Measurements from ENCODE around the gene FAM53A. TPM values are rescaled to one million over a fixed set of nuclear protein-coding genes. Genes with fewer than 3 reads are reported as not detected.

The FAM53A gene
- total RNA-seq, 1 donor from 2014 or later = 3.3 TPM

GRCh38 chr4:1691737-1692373, 7.7 kb upstream of the FAM53A start:
- no peaks in the 10 kb centered on the region for H3K27me3 Mint-ChIP-seq (ENCODE audit: low read depth)
- H3K27ac Mint-ChIP-seq = no peak overlapping the region
- H3K4me1 Mint-ChIP-seq (ENCODE audit: low read depth) = peaks cover 6% of the 10 kb centered on the region
- H3K9me3 Mint-ChIP-seq = no peaks in the 10 kb centered on the region
- DNase-seq (ENCODE audit: low spot score) = no peak
- intact Hi-C loops (cut with micrococcal nuclease) = no loop called here
- H3K4me3 Mint-ChIP-seq (ENCODE audit: low read depth) = no peak overlapping the region
- peaks cover 62% of the 10 kb centered on the region for H3K36me3 Mint-ChIP-seq (ENCODE audit: low read depth)

GRCh38 chr4:1690698-1691097, 6.6 kb upstream of the FAM53A start:
- H3K9me3 Mint-ChIP-seq = no peaks in the 10 kb centered on the region
- no peak for DNase-seq (ENCODE audit: low spot score)
- H3K27me3 Mint-ChIP-seq (ENCODE audit: low read depth) = no peaks in the 10 kb centered on the region
- H3K4me3 Mint-ChIP-seq (ENCODE audit: low read depth) = no peak overlapping the region
- H3K36me3 Mint-ChIP-seq (ENCODE audit: low read depth) = peaks cover 55% of the 10 kb centered on the region
- H3K4me1 Mint-ChIP-seq (ENCODE audit: low read depth) = peaks cover 6% of the 10 kb centered on the region
- intact Hi-C loops (cut with micrococcal nuclease) = no loop called here
- H3K27ac Mint-ChIP-seq = peak overlapping the region; percentile 24

- Mint-ChIP-seq H3K4me3 (ENCODE audit: low read depth) (peak overlapping the region; percentile 14), H3K36me3 (ENCODE audit: low read depth) (peaks cover 17% of the 10 kb centered on the region), H3K27me3 (ENCODE audit: low read depth) (no peaks in the 10 kb centered on the region), H3K27ac (no peak overlapping the region), H3K4me1 (ENCODE audit: low read depth) (peaks cover 11% of the 10 kb centered on the region), H3K9me3 (no peaks in the 10 kb centered on the region)
- intact Hi-C loops (cut with micrococcal nuclease) = no loop called here
- no peak for DNase-seq (ENCODE audit: low spot score)
These were observed 2.4 kb upstream of the FAM53A start for GRCh38 chr4:1686440-1687036.

GRCh38 chr4:1685235-1686150, 1.4 kb upstream of the FAM53A start:
- no peak for DNase-seq (ENCODE audit: low spot score)
- no peak overlapping the region for H3K4me3 Mint-ChIP-seq (ENCODE audit: low read depth)
- H3K9me3 Mint-ChIP-seq = no peaks in the 10 kb centered on the region
- H3K27me3 Mint-ChIP-seq (ENCODE audit: low read depth) = no peaks in the 10 kb centered on the region
- peaks cover 7% of the 10 kb centered on the region for H3K36me3 Mint-ChIP-seq (ENCODE audit: low read depth)
- peaks cover 11% of the 10 kb centered on the region for H3K4me1 Mint-ChIP-seq (ENCODE audit: low read depth)
- no peak overlapping the region for H3K27ac Mint-ChIP-seq
- intact Hi-C loops (cut with micrococcal nuclease) = no loop called here

- H3K27me3 Mint-ChIP-seq (ENCODE audit: low read depth) = no peaks in the 10 kb centered on the region
- peak overlapping the region; percentile 37 for H3K4me3 Mint-ChIP-seq (ENCODE audit: low read depth)
- H3K27ac Mint-ChIP-seq = peak overlapping the region; percentile 38
- intact Hi-C loops (cut with micrococcal nuclease) = loop anchor here (1.0 to 5.0 kb wide), 2 partner anchors 28 to 437 kb away; partner anchors contain the start of genes CTBP1 and SLBP
- H3K9me3 Mint-ChIP-seq = no peaks in the 10 kb centered on the region
- no peak for DNase-seq (ENCODE audit: low spot score)
- peaks cover 3% of the 10 kb centered on the region for H3K36me3 Mint-ChIP-seq (ENCODE audit: low read depth)
- H3K4me1 Mint-ChIP-seq (ENCODE audit: low read depth) = peaks cover 11% of the 10 kb centered on the region
These were observed 557 bp upstream of the FAM53A start for GRCh38 chr4:1684506-1685234.

- H3K9me3 Mint-ChIP-seq = no peaks in the 10 kb centered on the region
- peak overlapping the region; percentile 77 for H3K4me3 Mint-ChIP-seq (ENCODE audit: low read depth)
- no peaks in the 10 kb centered on the region for H3K27me3 Mint-ChIP-seq (ENCODE audit: low read depth)
- peak overlapping the region; percentile 76 for H3K27ac Mint-ChIP-seq
- peaks cover 11% of the 10 kb centered on the region for H3K4me1 Mint-ChIP-seq (ENCODE audit: low read depth)
- H3K36me3 Mint-ChIP-seq (ENCODE audit: low read depth) = no peaks in the 10 kb centered on the region
- intact Hi-C loops (cut with micrococcal nuclease) = loop anchor here (5.0 kb wide), 1 partner anchor 436 kb away; the partner anchor contains the start of gene CTBP1
- DNase-seq (ENCODE audit: low spot score) = no peak
These were observed 815 bp downstream of the FAM53A start for GRCh38 chr4:1683261-1683735.

GRCh38 chr4:1682860-1683259, 1.3 kb downstream of the FAM53A start:
- H3K27me3 Mint-ChIP-seq (ENCODE audit: low read depth) = no peaks in the 10 kb centered on the region
- peak overlapping the region; percentile 77 for H3K4me3 Mint-ChIP-seq (ENCODE audit: low read depth)
- H3K4me1 Mint-ChIP-seq (ENCODE audit: low read depth) = peaks cover 11% of the 10 kb centered on the region
- DNase-seq (ENCODE audit: low spot score) = no peak
- H3K27ac Mint-ChIP-seq = peak overlapping the region; percentile 76
- H3K9me3 Mint-ChIP-seq = no peaks in the 10 kb centered on the region
- no peaks in the 10 kb centered on the region for H3K36me3 Mint-ChIP-seq (ENCODE audit: low read depth)
- intact Hi-C loops (cut with micrococcal nuclease) = loop anchor here (5.0 kb wide), 1 partner anchor 436 kb away; the partner anchor contains the start of gene CTBP1

- no peak overlapping the region for H3K27ac Mint-ChIP-seq
- no peak overlapping the region for H3K4me3 Mint-ChIP-seq (ENCODE audit: low read depth)
- intact Hi-C loops (cut with micrococcal nuclease) = no loop called here
- peaks cover 8% of the 10 kb centered on the region for H3K4me1 Mint-ChIP-seq (ENCODE audit: low read depth)
- no peaks in the 10 kb centered on the region for H3K36me3 Mint-ChIP-seq (ENCODE audit: low read depth)
- DNase-seq (ENCODE audit: low spot score) = no peak
- no peaks in the 10 kb centered on the region for H3K27me3 Mint-ChIP-seq (ENCODE audit: low read depth)
- no peaks in the 10 kb centered on the region for H3K9me3 Mint-ChIP-seq
These were observed 5.9 kb downstream of the FAM53A start for GRCh38 chr4:1678244-1678643.

- H3K4me3 Mint-ChIP-seq (ENCODE audit: low read depth) = no peak overlapping the region
- intact Hi-C loops (cut with micrococcal nuclease) = no loop called here
- no peak for DNase-seq (ENCODE audit: low spot score)
- H3K36me3 Mint-ChIP-seq (ENCODE audit: low read depth) = no peaks in the 10 kb centered on the region
- no peaks in the 10 kb centered on the region for H3K27me3 Mint-ChIP-seq (ENCODE audit: low read depth)
- H3K9me3 Mint-ChIP-seq = no peaks in the 10 kb centered on the region
- H3K4me1 Mint-ChIP-seq (ENCODE audit: low read depth) = no peaks in the 10 kb centered on the region
- no peak overlapping the region for H3K27ac Mint-ChIP-seq
These were observed 7.2 kb downstream of the FAM53A start for GRCh38 chr4:1676605-1677525.

GRCh38 chr4:1675802-1676137, 8.3 kb downstream of the FAM53A start:
- H3K27me3 Mint-ChIP-seq (ENCODE audit: low read depth) = no peaks in the 10 kb centered on the region
- H3K27ac Mint-ChIP-seq = no peak overlapping the region
- H3K9me3 Mint-ChIP-seq = no peaks in the 10 kb centered on the region

GRCh38 chr4:1675136-1675801, 8.8 kb downstream of the FAM53A start:
- no peaks in the 10 kb centered on the region for H3K9me3 Mint-ChIP-seq
- intact Hi-C loops (cut with micrococcal nuclease) = no loop called here
- no peak overlapping the region for H3K4me3 Mint-ChIP-seq (ENCODE audit: low read depth)
- H3K4me1 Mint-ChIP-seq (ENCODE audit: low read depth) = no peaks in the 10 kb centered on the region
- H3K27me3 Mint-ChIP-seq (ENCODE audit: low read depth) = no peaks in the 10 kb centered on the region
- no peak for DNase-seq (ENCODE audit: low spot score)
- no peak overlapping the region for H3K27ac Mint-ChIP-seq
- no peaks in the 10 kb centered on the region for H3K36me3 Mint-ChIP-seq (ENCODE audit: low read depth)

More at GRCh38 chr4:1675802-1676137, 8.3 kb downstream of the FAM53A start:
- H3K36me3 Mint-ChIP-seq (ENCODE audit: low read depth) = no peaks in the 10 kb centered on the region
- no peak for DNase-seq (ENCODE audit: low spot score)
- no peak overlapping the region for H3K4me3 Mint-ChIP-seq (ENCODE audit: low read depth)
- intact Hi-C loops (cut with micrococcal nuclease) = no loop called here
- no peaks in the 10 kb centered on the region for H3K4me1 Mint-ChIP-seq (ENCODE audit: low read depth)

Data from activated T-helper 2 cell treated with anti-CD3 and anti-CD28 coated beads, Interferon-gamma antibody, Interleukin-2, Interleukin-4, amounts not matched to agents 10 μg/mL and 5 μg/mL and 100 μg/mL, durations not matched to agents 14 hours and 24 hours and 36 hours (primary cell).